Lower leg skin (tissue), 4 donors: ENCODE data around the gene PTPRQ. TPM values are rescaled to one million over a fixed set of nuclear protein-coding genes. Genes with fewer than 3 reads are reported as not detected.

Experiments used
- DNase-seq, 2 donors: peaks; one replicate each; pipeline ENCODE4 v3.0.0-alpha.2; 2019; ENCODE audit warnings: low spot score in 2 of 2
- H3K4me3 ChIP-seq: fragments of 200-600 bp; sonication (generic); 2 replicates; pipeline ENCODE4 v1.5.1; 2017; ENCODE audit warnings: mild to moderate bottlenecking, low read depth; ENCODE audit not compliant: poor library complexity, severe bottlenecking
- POLR2A ChIP-seq, 2 donors: fragments of 450-650 bp; IDR thresholded peaks; one replicate each; pipeline ENCODE4 v1.6.1; 2016 to 2017; ENCODE audit warnings: antibody characterized with exemption in 2 of 2, mild to moderate bottlenecking in 1 of 2, moderate library complexity in 1 of 2
- WGBS, 2 donors: methylation state at CpG; one replicate each; pipeline ENCODE4 v1.1.5; 2018; 5-methylcytosine and 5-hydroxymethylcytosine counted together
- intact Hi-C: fragments of 100-400 bp; cut with DNase I; formaldehyde crosslinking; loops from one replicate; pipeline ENCODE4 v1.15.0; 2023; ENCODE audit warnings: low total_unique reads
- total RNA-seq, 4 donors: library from RNA; depleted of rRNA; stranded (reverse); fragments of >200 nt; gene quantifications; one replicate each; pipeline ENCODE4 v1.1.0, GENCODE V29; 2016
- TF ChIP-seq, protein P1 (sequence below), 3 donors: fragments of 450-650 bp; IDR thresholded peaks; one replicate each; pipeline ENCODE4 v1.5.1; 2016; ENCODE audit warnings: antibody characterized with exemption in 3 of 3, mild to moderate bottlenecking in 3 of 3, moderate library complexity in 2 of 3

The PTPRQ gene
- total RNA-seq, 4 donors from 2014 or later = 0.03 to 0.47 (median 0.08) TPM; not detected in 1

DNA sequence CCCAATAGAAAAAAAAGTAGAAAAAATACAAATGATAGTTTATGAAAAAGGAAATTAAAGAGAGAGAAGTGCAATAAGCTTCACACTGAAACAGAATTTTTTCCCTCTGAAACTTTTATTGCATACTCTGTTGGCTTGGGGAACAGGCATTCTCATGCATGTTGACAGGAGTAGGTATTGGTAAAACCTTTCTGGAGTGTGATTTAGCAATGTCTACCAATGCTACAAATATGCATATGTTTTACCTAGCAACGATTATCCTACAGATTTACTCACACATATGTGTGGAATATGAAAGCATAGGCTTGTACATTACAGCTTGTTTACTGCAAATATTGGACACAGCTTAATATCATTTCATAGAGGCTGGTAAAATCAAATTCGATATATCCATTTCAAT is 137.7 kb downstream of the PTPRQ start:
- DNase-seq = no peak
- H3K4me3 ChIP-seq = no peak overlapping the region
- WGBS, 2 donors = 59 to 68% methylated on average over 2 of the region's 2 CpGs
- no peak for TF ChIP-seq POLR2A (IDR thresholded peaks at IDR 0.05)
- TF ChIP-seq, protein P1, sequence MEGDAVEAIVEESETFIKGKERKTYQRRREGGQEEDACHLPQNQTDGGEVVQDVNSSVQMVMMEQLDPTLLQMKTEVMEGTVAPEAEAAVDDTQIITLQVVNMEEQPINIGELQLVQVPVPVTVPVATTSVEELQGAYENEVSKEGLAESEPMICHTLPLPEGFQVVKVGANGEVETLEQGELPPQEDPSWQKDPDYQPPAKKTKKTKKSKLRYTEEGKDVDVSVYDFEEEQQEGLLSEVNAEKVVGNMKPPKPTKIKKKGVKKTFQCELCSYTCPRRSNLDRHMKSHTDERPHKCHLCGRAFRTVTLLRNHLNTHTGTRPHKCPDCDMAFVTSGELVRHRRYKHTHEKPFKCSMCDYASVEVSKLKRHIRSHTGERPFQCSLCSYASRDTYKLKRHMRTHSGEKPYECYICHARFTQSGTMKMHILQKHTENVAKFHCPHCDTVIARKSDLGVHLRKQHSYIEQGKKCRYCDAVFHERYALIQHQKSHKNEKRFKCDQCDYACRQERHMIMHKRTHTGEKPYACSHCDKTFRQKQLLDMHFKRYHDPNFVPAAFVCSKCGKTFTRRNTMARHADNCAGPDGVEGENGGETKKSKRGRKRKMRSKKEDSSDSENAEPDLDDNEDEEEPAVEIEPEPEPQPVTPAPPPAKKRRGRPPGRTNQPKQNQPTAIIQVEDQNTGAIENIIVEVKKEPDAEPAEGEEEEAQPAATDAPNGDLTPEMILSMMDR (IDR thresholded peaks at IDR 0.05) = no peak
- intact Hi-C loops = no loop called here

DNA sequence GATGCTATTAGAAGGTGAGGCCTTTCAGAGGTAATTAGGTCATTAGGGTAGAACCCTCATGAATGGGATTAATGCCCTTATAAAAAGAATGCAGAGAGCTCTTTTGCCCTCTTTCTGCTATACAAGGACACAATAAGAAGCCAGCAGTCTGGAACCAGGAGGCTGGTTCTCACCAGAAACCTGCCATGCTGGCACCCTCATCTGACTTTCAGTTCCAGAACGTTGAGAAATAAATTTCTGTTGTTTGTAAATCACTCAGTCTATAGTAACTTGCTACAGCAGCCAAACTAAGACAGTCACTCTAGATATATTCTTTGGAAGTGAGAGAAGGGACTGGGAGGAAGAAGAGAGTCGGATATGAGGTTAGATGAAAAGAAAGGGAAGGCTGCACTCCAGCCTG is 138.4 kb downstream of the PTPRQ start:
- 41 to 57% methylated on average over 2 of the region's 2 CpGs for WGBS, 2 donors
- TF ChIP-seq, protein P1 (IDR thresholded peaks at IDR 0.05) = no peak
- TF ChIP-seq POLR2A (IDR thresholded peaks at IDR 0.05) = no peak
- DNase-seq = no peak
- intact Hi-C loops = no loop called here
- H3K4me3 ChIP-seq = no peak overlapping the region

DNA sequence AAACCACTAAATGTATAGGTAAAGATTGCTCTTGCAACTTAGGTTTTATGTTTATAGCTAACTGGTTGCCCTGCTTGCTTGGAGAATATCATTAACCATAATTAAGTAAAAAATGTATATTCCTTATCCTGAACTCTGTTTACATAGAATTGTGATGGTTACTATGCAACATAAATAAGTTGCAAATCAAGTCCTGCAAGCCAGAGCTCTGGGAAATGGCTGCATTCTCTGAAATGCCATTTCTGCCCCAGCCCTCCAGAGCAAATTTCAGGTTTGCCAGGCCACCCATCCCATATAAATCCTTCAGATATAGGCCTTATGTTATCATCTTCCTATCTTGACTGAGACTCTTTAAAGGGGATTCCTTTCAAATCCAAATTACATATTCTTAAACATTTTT is 145.0 kb downstream of the PTPRQ start:
- DNase-seq = no peak
- intact Hi-C loops = no loop called here
- no peak overlapping the region for H3K4me3 ChIP-seq
- TF ChIP-seq, protein P1 (IDR thresholded peaks at IDR 0.05) = no peak
- TF ChIP-seq POLR2A (IDR thresholded peaks at IDR 0.05) = no peak

DNA sequence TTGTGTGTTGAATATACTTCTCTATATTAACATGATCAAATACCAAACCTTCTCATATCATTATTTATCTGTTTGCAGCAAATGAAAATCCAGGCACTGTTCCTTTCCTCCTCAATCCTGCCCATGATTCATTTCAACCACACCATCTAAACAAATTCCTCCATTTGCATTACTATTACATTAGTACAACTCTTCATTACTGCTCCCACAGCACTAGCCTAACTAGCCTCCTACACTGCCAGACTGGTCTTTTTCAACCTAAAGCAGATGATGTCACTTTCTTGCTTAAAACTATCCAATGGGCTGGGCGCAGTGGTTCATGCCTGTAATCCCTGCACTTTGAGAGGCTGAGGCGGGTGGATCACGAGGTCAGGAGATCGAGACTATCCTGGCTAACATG is 146.1 kb downstream of the PTPRQ start:
- DNase-seq = no peak
- no peak for TF ChIP-seq POLR2A (IDR thresholded peaks at IDR 0.05)
- TF ChIP-seq, protein P1 (IDR thresholded peaks at IDR 0.05) = no peak
- H3K4me3 ChIP-seq = no peak overlapping the region
- 87 to 97% methylated on average over 4 of the region's 4 CpGs for WGBS, 2 donors
- intact Hi-C loops = no loop called here

DNA sequence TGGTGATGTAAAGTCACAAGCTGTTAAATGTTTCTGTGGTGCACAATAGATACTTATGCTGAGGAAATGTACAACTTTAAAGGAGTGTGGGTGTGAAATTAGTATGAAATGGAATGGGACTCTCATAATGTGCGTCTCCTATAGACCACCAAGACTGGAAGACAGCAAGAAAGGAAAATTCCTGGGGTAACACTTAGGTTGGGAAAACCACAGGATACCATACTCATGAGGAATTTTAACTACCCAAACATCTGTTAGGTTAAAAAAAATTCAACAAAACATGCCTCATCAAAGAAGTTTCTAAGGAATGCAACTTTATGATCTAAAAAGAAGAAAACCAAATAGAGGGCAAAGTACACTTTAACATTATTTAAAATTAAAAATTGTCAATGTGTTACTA is 149.7 kb downstream of the PTPRQ start:
- intact Hi-C loops = no loop called here
- DNase-seq = no peak
- WGBS, 2 donors = 44 to 63% methylated on average over 1 of the region's 1 CpG
- no peak overlapping the region for H3K4me3 ChIP-seq
- TF ChIP-seq, protein P1 (IDR thresholded peaks at IDR 0.05) = no peak
- no peak for TF ChIP-seq POLR2A (IDR thresholded peaks at IDR 0.05)

DNA sequence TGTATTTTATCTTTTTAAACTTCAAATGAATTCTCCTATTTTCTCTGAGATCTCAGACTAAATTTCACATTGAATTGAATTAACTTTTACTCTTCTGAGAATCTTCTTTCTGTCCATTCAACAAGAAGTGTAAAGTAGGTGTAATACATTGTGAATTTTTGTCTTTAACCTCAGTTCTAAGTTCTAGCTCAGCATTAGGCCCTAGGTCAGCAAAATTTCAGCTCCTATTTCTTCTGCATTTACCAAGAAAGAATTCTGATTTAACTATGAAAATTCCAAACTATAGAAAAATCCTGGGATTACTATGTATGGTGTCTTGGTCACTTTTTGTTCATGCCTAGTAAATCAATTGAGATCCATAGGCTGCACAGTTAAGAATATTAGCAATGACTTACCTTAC is 152.5 kb downstream of the PTPRQ start:
- no peak for DNase-seq
- intact Hi-C loops = no loop called here
- TF ChIP-seq, protein P1 (IDR thresholded peaks at IDR 0.05) = no peak
- no peak for TF ChIP-seq POLR2A (IDR thresholded peaks at IDR 0.05)
- H3K4me3 ChIP-seq = no peak overlapping the region
